ENCODE data around the gene RAPGEF5. TPM values are rescaled to one million over a fixed set of nuclear protein-coding genes. Genes with fewer than 3 reads are reported as not detected.

RAPGEF5 gene
- total and polyA plus RNA-seq, 4 donors: 16.1 to 308 (median 61.4) TPM

- Histone ChIP-seq H3K4me1 (ENCODE audit: control insufficient read depth in 5 of 5, insufficient read depth in 5 of 5, low read length in 5 of 5) (peaks cover 0 to 2% (median 0%) of the 10 kb centered on the region in 5 donors), H3K9me3 (ENCODE audit: control insufficient read depth in 4 of 4, insufficient read depth in 3 of 4, low read length in 3 of 4) (no peaks in the 10 kb centered on the region), H3K9ac (ENCODE audit: insufficient read depth in 1 of 2, low read length in 2 of 2) (no peak overlapping the region), H3K27me3 (ENCODE audit: control insufficient read depth in 3 of 3, insufficient read depth in 3 of 3, low read length in 2 of 3) (no peaks in the 10 kb centered on the region), H3K36me3 (ENCODE audit: control insufficient read depth in 4 of 4, insufficient read depth in 4 of 4, low read length in 4 of 4) (peaks cover 0 to 14% (median 0%) of the 10 kb centered on the region in 4 donors), H3K27ac (ENCODE audit: low read depth in 1 of 2, low read length in 1 of 2) (no peak overlapping the region), H3K4me3 (no peak overlapping the region)
- no peak for ATAC-seq (ENCODE audit: insufficient read depth, low FRiP score)
- DNase-seq: no peak
- 83 to 84% methylated on average over 4 of the region's 4 CpGs for WGBS, 2 donors
- no peak for TF ChIP-seq CTCF (IDR thresholded peaks at IDR 0.05; ENCODE audit: control extremely low read depth, extremely low read depth)
Measured at GRCh38 chr7:22179442-22179879, 177.5 kb downstream of the RAPGEF5 start.

GRCh38 chr7:22178735-22179134, 178.2 kb downstream of the RAPGEF5 start:
- no peak for TF ChIP-seq CTCF (IDR thresholded peaks at IDR 0.05; ENCODE audit: control extremely low read depth, extremely low read depth)
- no peaks in the 10 kb centered on the region for H3K9me3 ChIP-seq (ENCODE audit: control insufficient read depth in 4 of 4, insufficient read depth in 3 of 4, low read length in 3 of 4)
- H3K27ac ChIP-seq (ENCODE audit: low read depth in 1 of 2, low read length in 1 of 2): no peak overlapping the region
- ATAC-seq (ENCODE audit: insufficient read depth, low FRiP score) (no peak), DNase-seq (no peak)
- WGBS, 2 donors: 60 to 62% methylated on average over 1 of the region's 1 CpG
- H3K36me3 ChIP-seq (ENCODE audit: control insufficient read depth in 4 of 4, insufficient read depth in 4 of 4, low read length in 4 of 4): peaks cover 0 to 18% (median 0%) of the 10 kb centered on the region in 4 donors
- no peaks in the 10 kb centered on the region for H3K27me3 ChIP-seq (ENCODE audit: control insufficient read depth in 3 of 3, insufficient read depth in 3 of 3, low read length in 2 of 3)
- no peak overlapping the region for H3K9ac ChIP-seq (ENCODE audit: insufficient read depth in 1 of 2, low read length in 2 of 2)
- H3K4me1 ChIP-seq (ENCODE audit: control insufficient read depth in 5 of 5, insufficient read depth in 5 of 5, low read length in 5 of 5): peaks cover 0 to 3% (median 0%) of the 10 kb centered on the region in 5 donors
- H3K4me3 ChIP-seq: no peak overlapping the region

GRCh38 chr7:22176791-22177412, 180.1 kb downstream of the RAPGEF5 start:
- no peak overlapping the region for H3K27ac ChIP-seq (ENCODE audit: low read depth in 1 of 2, low read length in 1 of 2)
- H3K27me3 ChIP-seq (ENCODE audit: control insufficient read depth in 3 of 3, insufficient read depth in 3 of 3, low read length in 2 of 3): no peaks in the 10 kb centered on the region
- TF ChIP-seq CTCF (IDR thresholded peaks at IDR 0.05; ENCODE audit: control extremely low read depth, extremely low read depth): no peak
- no peak overlapping the region for H3K4me3 ChIP-seq
- peaks cover 0 to 3% (median 0%) of the 10 kb centered on the region in 5 donors for H3K4me1 ChIP-seq (ENCODE audit: control insufficient read depth in 5 of 5, insufficient read depth in 5 of 5, low read length in 5 of 5)
- peak in 1 of 3 donors; percentile 33 for DNase-seq
- peaks cover 0 to 18% (median 0%) of the 10 kb centered on the region in 4 donors for H3K36me3 ChIP-seq (ENCODE audit: control insufficient read depth in 4 of 4, insufficient read depth in 4 of 4, low read length in 4 of 4)
- no peak overlapping the region for H3K9ac ChIP-seq (ENCODE audit: insufficient read depth in 1 of 2, low read length in 2 of 2)
- no peaks in the 10 kb centered on the region for H3K9me3 ChIP-seq (ENCODE audit: control insufficient read depth in 4 of 4, insufficient read depth in 3 of 4, low read length in 3 of 4)
- 83 to 86% methylated on average over 3 of the region's 3 CpGs for WGBS, 2 donors
- no peak for ATAC-seq (ENCODE audit: insufficient read depth, low FRiP score)

GRCh38 chr7:22174574-22174953, 182.4 kb downstream of the RAPGEF5 start:
- H3K27ac ChIP-seq (ENCODE audit: low read depth in 1 of 2, low read length in 1 of 2): peak overlapping the region in 1 of 2 donors; percentile 40
- TF ChIP-seq CTCF (IDR thresholded peaks at IDR 0.05; ENCODE audit: control extremely low read depth, extremely low read depth): no peak
- peaks cover 0 to 17% (median 0%) of the 10 kb centered on the region in 4 donors for H3K36me3 ChIP-seq (ENCODE audit: control insufficient read depth in 4 of 4, insufficient read depth in 4 of 4, low read length in 4 of 4)
- H3K4me3 ChIP-seq: no peak overlapping the region
- ATAC-seq (ENCODE audit: insufficient read depth, low FRiP score) (no peak), DNase-seq (no peak)
- peaks cover 0 to 5% (median 0%) of the 10 kb centered on the region in 5 donors for H3K4me1 ChIP-seq (ENCODE audit: control insufficient read depth in 5 of 5, insufficient read depth in 5 of 5, low read length in 5 of 5)
- H3K9ac ChIP-seq (ENCODE audit: insufficient read depth in 1 of 2, low read length in 2 of 2): no peak overlapping the region
- no peaks in the 10 kb centered on the region for H3K27me3 ChIP-seq (ENCODE audit: control insufficient read depth in 3 of 3, insufficient read depth in 3 of 3, low read length in 2 of 3)
- H3K9me3 ChIP-seq (ENCODE audit: control insufficient read depth in 4 of 4, insufficient read depth in 3 of 4, low read length in 3 of 4): no peaks in the 10 kb centered on the region

Data from lung (tissue), 12 donors.